Neural cell (in vitro differentiated cells): Measurements from ENCODE around the gene NCBP3. TPM values are rescaled to one million over a fixed set of nuclear protein-coding genes. Genes with fewer than 3 reads are reported as not detected.

ENCODE experiments used
- H2AFZ ChIP-seq: fragments of 200-600, 300-800 bp; sonication (generic), shearing (Covaris generic); 2 replicates; pipeline ENCODE4 v1.6.0; 2014; ENCODE audit warnings: low read depth, mild to moderate bottlenecking, antibody characterized with exemption, low read length, moderate library complexity
- H3F3A ChIP-seq: fragments of 200-600 bp; shearing (Covaris generic); 2 replicates; pipeline ENCODE4 v1.6.1; 2016; ENCODE audit warnings: mild to moderate bottlenecking, moderate library complexity, mixed read lengths, antibody characterized with exemption, low read length; ENCODE audit not compliant: insufficient read depth, poor library complexity, severe bottlenecking
- H3K27ac ChIP-seq: fragments of 200-600, 300-800 bp; sonication (generic), shearing (Covaris generic); 2 replicates; pipeline ENCODE4 v1.5.1; 2014; ENCODE audit warnings: mild to moderate bottlenecking, low read length, moderate library complexity
- H3K27me3 ChIP-seq: fragments of 300-800, 200-600 bp; sonication (generic), shearing (Covaris generic); 2 replicates; pipeline ENCODE4 v1.6.0; 2014; ENCODE audit warnings: mild to moderate bottlenecking, low read depth, low read length, moderate library complexity; ENCODE audit not compliant: insufficient read depth
- H3K36me3 ChIP-seq: fragments of 300-800, 200-600 bp; sonication (generic), shearing (Covaris generic); 2 replicates; pipeline ENCODE4 v1.5.1; 2014; ENCODE audit warnings: mild to moderate bottlenecking, antibody characterized with exemption, low read length, moderate library complexity; ENCODE audit not compliant: insufficient read depth
- H3K4me2 ChIP-seq: fragments of 300-800, 200-600 bp; sonication (generic), shearing (Covaris generic); 2 replicates; pipeline ENCODE4 v1.6.0; 2014; ENCODE audit warnings: mild to moderate bottlenecking, low read length
- H3K4me3 ChIP-seq: fragments of 300-800, 200-600 bp; sonication (generic), shearing (Covaris generic); 2 replicates; pipeline ENCODE4 v1.5.1; 2014; ENCODE audit warnings: mild to moderate bottlenecking, low read length, moderate library complexity
- H3K79me2 ChIP-seq: fragments of 200-600 bp; shearing (Covaris generic); replicated peaks from 2 replicates; pipeline ENCODE4 v1.6.0; 2014; ENCODE audit warnings: mild to moderate bottlenecking, low read length, moderate library complexity; ENCODE audit not compliant: insufficient read depth
- H3K9ac ChIP-seq: fragments of 300-800, 200-600 bp; sonication (generic), shearing (Covaris generic); 2 replicates; pipeline ENCODE4 v1.6.1; 2016; ENCODE audit warnings: mild to moderate bottlenecking, low read length, mixed read lengths
- H3K9me2 ChIP-seq: fragments of 200-600 bp; shearing (Covaris generic); 2 replicates; pipeline ENCODE4 v1.6.1; 2016; ENCODE audit warnings: mild to moderate bottlenecking, low read length, mixed read lengths; ENCODE audit not compliant: insufficient read depth
- H3K9me3 ChIP-seq: fragments of 200-600, 300-800 bp; sonication (generic), shearing (Covaris generic); 2 replicates; pipeline ENCODE4 v1.6.1; 2016; ENCODE audit warnings: mild to moderate bottlenecking, mixed run types, low read length, moderate library complexity, mixed read lengths
- H4K20me1 ChIP-seq: fragments of 200-600 bp; shearing (Covaris generic); 2 replicates; pipeline ENCODE4 v1.6.1; 2016; ENCODE audit warnings: mild to moderate bottlenecking, mixed run types; ENCODE audit not compliant: insufficient read depth
- CTCF ChIP-seq: fragments of 450-650 bp; IDR thresholded peaks from 2 replicates; pipeline ENCODE4 v1.5.1; 2014; ENCODE audit warnings: antibody characterized with exemption, mild to moderate bottlenecking, moderate library complexity; ENCODE audit not compliant: poor library complexity, severe bottlenecking
- EP300 ChIP-seq: fragments of 450-650 bp; conservative IDR thresholded peaks from 2 replicates; pipeline ENCODE4 v1.6.1; 2014; ENCODE audit warnings: antibody characterized with exemption, mild to moderate bottlenecking, moderate library complexity; ENCODE audit not compliant: poor library complexity, severe bottlenecking
- EZH2 ChIP-seq: fragments of 200-600, 300-800 bp; shearing (Covaris generic), sonication (generic); IDR thresholded peaks from 2 replicates; pipeline ENCODE4 v1.6.1; 2014; ENCODE audit warnings: antibody characterized with exemption, low read length, borderline replicate concordance, mild to moderate bottlenecking; ENCODE audit not compliant: insufficient read depth, poor library complexity, severe bottlenecking
- MXI1 ChIP-seq: fragments of 450-650 bp; conservative IDR thresholded peaks from 2 replicates; pipeline ENCODE4 v1.6.1; 2014; ENCODE audit warnings: antibody characterized with exemption, mild to moderate bottlenecking; ENCODE audit not compliant: poor library complexity, severe bottlenecking
- POLR2AphosphoS5 ChIP-seq: IDR thresholded peaks from 2 replicates; pipeline ENCODE4 v1.6.1; 2012
- RAD21 ChIP-seq: fragments of 450-650 bp; conservative IDR thresholded peaks from 2 replicates; pipeline ENCODE4 v1.6.1; 2014; ENCODE audit warnings: antibody characterized with exemption, mild to moderate bottlenecking, moderate library complexity
- REST ChIP-seq: IDR thresholded peaks from 2 replicates; pipeline ENCODE4 v1.6.1; 2012; ENCODE audit warnings: borderline replicate concordance
- SMC3 ChIP-seq: fragments of 450-650 bp; conservative IDR thresholded peaks from 2 replicates; pipeline ENCODE4 v1.6.1; 2014; ENCODE audit warnings: antibody characterized with exemption, mild to moderate bottlenecking, moderate library complexity; ENCODE audit not compliant: poor library complexity
- TAF1 ChIP-seq: IDR thresholded peaks from 2 replicates; pipeline ENCODE4 v1.6.1; 2012; ENCODE audit warnings: low read depth
- polyA plus RNA-seq: library from polyadenylated mRNA; depleted of rRNA; stranded (reverse); fragments of >200 nt; gene quantifications from 2 replicates; pipeline ENCODE4 v1.2.3, GENCODE V29; 2014

The NCBP3 gene
- polyA plus RNA-seq, 1 donor from 2014 or later = 132 TPM

DNA sequence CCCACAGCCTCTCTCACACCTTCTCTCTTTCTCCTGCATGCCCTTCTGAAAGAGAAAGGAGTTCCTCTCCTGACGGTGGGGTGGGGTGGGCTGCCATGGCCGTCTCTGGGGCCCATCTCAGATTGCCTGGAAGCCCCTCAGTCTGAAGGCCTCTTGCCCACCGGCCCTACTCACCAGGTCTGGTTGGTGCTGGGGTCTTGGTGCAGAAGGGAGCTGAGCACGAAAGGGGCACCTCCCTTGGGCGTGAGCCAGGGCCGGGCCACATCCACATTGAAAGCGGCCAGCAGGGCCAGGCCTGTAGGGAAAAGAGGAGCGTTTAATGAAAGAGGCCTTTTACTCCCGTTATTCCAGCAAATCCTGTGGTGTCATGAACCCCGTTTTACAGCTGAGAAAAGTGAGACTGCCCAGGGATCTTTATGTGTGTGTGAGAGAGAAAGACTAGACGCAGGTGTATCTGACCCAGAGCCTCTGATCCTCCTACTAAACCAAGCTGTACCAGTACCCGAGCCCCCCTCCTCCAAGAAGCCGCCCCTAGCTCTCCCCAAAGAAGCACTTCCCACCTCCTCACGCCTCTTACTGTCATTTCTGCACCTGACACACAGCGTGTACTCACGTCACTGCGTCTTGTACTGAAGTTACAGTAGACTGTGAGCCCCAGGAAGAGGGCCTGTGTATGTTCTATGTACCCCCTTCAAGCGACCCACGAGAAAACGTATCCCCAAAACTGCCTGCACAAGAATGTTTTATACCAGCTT is 68.5 kb downstream of the NCBP3 start:
- Histone ChIP-seq H3F3A (no peaks in the 10 kb centered on the region), H2AFZ (no peak overlapping the region)
- TF ChIP-seq POLR2AphosphoS5 (no peak), REST (no peak), EZH2 (no peak), CTCF (no peak)

DNA sequence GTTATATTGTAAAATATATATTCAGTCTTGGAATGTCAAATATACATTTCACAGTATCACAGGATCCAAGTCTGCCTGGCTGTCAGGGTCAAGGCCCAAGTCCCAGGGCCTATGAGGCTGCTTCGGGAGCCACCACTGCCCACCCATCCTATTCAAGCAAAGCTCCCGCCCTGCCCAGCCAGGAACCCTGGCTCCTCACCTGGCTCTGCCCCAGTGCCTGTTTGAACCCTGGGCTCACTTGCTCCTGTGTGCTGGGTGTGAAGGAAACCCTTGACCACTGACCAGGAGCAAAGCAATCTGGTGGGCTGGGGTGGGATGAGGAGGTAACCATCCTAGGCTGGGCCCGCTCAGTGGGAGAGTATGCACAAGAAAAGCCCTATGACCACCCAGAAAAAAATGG is 72.1 kb downstream of the NCBP3 start:
- no peaks in the 10 kb centered on the region for H3K9me3 ChIP-seq
- H3K9me2 ChIP-seq = no peaks in the 10 kb centered on the region
- no peaks in the 10 kb centered on the region for H4K20me1 ChIP-seq
- H3F3A ChIP-seq = no peaks in the 10 kb centered on the region
- H3K36me3 ChIP-seq = no peaks in the 10 kb centered on the region
- TF ChIP-seq EP300 (no peak), SMC3 (no peak), EZH2 (no peak), CTCF (no peak), TAF1 (no peak), REST (no peak), MXI1 (no peak), POLR2AphosphoS5 (no peak), RAD21 (no peak)
- no peak overlapping the region for H3K27ac ChIP-seq
- no peak overlapping the region for H3K4me3 ChIP-seq
- H2AFZ ChIP-seq = no peak overlapping the region
- H3K4me2 ChIP-seq = no peak overlapping the region
- no peaks in the 10 kb centered on the region for H3K79me2 ChIP-seq
- H3K27me3 ChIP-seq = no peaks in the 10 kb centered on the region
- H3K9ac ChIP-seq = no peak overlapping the region

More for the DNA sequence above, 68.5 kb downstream of the NCBP3 start:
- Histone ChIP-seq H3K27ac (no peak overlapping the region), H3K9me2 (no peaks in the 10 kb centered on the region), H3K36me3 (no peaks in the 10 kb centered on the region), H3K4me2 (no peak overlapping the region), H4K20me1 (no peaks in the 10 kb centered on the region), H3K9me3 (no peaks in the 10 kb centered on the region), H3K9ac (no peak overlapping the region), H3K79me2 (no peaks in the 10 kb centered on the region), H3K27me3 (no peaks in the 10 kb centered on the region), H3K4me3 (no peak overlapping the region)
